HG03378 (cell line): ENCODE data around the gene SEC22A.

Source experiments
- ATAC-seq: cut with Tn5 transposase; IDR thresholded peaks from one replicate; pipeline ENCODE4 v1.9.1; 2021; ENCODE audit warnings: mild to moderate bottlenecking, moderate library complexity; ENCODE audit not compliant: unreplicated experiment

Gene SEC22A

DNA sequence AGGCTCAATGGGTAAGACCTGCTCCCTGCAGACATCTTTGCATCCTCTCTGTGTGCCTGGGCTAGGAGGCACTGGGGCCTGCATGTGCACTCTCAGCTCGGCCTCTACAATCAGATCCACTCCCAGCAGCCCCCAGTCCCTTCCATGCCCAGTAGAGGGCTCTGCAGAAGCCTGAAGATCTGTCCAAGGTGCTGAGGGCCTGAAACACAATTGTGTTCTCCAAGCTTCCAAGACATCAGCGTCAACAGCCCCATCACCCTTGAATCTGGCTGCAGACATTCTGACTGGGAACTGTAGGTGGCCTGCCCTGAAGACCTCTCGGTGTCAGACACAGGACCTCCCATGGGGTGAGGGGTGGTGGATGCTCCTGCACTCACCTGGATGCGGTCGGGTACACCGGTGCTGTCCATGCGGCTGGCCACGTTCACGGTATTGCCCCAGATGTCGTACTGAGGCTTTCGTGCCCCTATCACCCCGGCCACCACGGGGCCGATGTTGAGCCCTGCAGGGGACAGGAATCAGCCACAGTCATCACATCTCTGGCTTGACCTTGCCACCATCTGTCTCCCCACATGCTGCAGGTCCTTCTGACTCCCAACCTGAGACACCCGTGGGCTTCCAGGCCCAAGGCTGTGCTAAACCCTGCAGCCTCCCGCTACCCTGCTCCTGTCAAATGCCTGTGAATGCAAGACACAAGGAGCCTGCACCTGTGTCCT, 84.7 kb downstream of the SEC22A start:
- no peak for ATAC-seq

DNA sequence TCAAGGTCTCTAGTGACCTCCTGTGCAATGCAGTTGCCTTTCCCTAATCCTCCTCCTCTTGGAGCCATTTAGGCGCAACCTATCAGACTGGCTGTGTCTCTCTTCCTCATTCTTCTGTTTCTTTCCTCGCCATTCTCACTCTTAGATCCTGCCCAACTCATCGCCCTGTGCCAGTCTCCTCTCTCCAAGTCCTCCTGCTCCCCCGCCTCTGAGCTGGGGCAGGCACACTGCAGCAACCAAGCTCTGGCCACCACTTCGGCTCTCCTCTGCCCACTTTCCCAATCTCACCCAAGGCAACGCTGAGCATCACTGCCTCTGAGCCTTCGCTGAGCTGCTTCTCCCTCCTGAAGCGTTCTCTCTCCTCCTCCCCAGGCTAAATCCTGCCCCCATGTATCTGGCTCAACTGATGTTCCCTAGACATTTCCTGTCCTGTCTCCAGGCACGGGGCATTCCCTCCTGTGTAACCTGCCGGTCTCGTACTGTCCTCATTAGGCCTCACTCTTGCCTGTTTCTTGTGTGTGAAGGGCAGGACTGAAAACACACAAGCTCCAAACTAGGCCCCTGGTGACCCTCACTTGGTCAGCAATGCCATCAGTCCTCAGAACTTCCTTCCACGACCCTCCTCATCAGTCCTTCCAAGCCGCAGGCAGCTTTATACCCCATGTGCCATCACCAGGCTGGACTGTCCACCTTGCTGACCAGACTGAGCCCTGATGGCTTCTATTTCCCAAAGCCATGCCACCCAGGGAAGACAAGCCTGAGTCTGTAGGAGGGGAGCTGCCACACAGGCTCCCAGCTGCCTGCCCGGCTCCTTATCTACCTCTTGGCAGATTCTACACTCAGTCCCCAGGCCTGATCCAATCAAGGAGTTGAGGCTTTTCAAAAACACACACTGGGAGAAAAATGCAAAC, 85.6 kb downstream of the SEC22A start:
- no peak for ATAC-seq

DNA sequence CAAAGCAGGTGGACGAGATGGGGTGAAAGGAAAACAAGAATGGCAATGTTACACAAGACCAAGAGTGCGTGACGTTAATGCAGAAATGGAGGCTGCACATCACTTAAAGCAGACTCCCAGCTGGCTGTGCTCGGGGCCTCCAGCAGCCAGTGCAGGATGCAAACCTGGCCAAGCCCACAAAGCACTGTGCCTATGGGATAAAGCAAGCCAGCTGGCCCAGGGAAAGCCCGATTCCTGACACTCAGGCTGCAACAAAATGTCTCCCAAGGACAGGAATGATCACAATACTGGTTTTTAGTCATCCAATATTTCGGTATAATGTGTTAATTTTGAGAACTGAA, 86.2 kb downstream of the SEC22A start:
- no peak for ATAC-seq

DNA sequence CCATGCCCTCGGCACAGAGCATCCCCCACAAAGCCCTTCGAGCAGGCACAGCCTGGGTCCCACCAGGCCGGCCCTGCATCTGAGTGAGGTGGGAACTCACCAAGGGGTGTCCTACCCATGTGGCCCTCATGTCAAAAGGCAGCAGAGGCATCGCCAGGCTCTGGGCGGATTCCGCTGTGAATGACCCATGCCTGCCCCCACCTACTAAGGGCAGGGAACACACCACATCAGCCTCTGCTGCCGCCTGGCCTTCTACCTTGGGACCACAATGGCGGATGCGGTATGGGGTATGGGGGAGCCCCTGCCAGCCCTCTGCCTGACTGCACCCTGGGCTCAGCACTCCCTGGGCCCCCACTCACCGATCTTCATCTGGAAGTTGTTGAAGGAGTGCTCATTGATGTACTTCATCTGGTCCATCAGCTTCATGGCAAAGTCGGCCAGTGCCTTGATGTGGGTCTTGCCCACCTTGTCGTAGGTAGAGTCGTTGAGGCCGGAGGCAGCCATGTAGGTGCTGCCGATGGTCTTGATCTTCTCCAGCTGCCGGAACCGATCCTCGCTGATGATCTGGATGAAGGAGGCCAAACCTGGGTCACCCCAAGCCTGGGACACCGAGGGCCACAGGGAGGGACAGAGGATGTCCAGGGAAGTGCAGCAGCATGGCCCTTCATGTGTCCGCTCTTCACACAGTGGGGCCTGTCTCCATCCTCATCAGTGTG, 87.8 kb downstream of the SEC22A start:
- no peak for ATAC-seq

DNA sequence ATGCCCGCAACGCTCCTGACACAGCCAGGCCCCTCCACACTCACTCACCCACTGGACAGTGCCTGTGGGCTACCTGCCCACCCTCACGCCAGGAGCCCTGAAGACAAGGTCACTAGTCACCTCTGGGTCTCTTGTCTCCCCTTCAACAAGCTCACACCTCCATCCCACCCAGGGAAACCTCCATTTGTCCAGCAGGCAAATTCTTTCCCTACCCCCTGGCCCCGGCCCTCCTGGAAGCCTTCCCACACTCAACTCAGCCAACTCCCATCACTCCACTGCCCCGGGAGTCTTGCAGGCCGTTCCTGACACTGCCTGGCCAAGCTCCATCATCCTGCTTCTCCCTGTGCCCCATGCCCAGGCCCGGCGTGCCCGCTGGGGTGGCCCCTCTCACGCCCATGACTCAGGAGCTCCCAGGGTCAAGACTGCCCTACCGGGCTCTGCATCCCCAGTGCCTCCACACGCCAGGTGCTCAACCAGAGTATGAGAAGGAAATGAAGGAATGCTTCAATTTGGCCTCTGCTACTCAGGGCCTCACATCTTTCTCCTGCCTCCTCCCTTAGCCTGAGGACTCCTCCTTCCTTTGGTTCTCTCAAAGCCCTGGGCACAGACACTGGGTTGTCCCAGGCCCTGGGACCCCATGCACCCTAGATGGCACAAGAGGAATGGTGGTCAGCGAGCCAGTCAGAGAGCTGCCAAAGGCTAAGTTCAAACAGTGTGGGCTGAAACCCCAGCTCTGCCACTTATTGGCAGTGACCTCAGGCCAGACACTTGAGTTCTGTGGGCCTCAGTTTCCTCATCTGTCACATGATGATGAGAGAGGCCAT, 88.6 kb downstream of the SEC22A start:
- ATAC-seq = no peak

DNA sequence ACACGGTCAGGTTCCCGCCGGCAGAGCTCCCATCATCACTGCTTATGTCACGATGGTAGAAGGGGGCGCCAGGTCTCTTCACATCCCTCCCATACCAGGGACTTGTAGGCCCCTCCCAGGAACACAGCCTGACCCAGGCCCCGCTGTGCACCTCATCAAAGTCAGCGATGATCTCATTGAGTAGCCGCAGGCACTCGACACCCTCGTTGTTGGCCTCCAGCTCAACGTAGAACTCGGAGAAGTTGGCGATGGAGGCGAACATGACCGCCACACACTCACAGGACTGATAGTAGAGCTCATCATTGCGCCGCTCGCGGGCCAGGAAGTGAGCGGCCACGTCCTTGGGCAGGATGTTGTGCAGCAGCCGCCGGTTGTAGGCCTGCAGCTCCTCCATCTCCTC, 89.2 kb downstream of the SEC22A start:
- ATAC-seq = no peak

DNA sequence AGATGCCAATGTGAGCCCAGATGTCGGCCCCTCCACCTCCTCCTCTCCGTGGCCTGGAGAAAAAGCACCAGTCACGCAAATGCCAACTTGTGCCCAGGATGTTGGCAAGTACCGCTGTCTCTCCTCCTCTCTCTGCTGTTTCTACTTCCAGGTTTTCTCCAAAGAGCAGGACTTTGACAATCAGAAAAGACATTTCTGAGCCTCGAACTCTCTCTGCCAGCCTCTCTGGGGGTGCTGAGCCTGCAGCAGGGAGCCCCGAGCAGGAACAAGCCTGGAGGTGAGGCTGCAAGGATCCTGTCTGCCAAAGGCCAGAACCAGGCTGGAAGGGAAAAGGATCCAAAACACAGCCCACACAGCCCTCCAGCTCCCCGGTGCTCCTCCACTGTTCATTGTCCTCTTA, 89.7 kb downstream of the SEC22A start:
- ATAC-seq = no peak

DNA sequence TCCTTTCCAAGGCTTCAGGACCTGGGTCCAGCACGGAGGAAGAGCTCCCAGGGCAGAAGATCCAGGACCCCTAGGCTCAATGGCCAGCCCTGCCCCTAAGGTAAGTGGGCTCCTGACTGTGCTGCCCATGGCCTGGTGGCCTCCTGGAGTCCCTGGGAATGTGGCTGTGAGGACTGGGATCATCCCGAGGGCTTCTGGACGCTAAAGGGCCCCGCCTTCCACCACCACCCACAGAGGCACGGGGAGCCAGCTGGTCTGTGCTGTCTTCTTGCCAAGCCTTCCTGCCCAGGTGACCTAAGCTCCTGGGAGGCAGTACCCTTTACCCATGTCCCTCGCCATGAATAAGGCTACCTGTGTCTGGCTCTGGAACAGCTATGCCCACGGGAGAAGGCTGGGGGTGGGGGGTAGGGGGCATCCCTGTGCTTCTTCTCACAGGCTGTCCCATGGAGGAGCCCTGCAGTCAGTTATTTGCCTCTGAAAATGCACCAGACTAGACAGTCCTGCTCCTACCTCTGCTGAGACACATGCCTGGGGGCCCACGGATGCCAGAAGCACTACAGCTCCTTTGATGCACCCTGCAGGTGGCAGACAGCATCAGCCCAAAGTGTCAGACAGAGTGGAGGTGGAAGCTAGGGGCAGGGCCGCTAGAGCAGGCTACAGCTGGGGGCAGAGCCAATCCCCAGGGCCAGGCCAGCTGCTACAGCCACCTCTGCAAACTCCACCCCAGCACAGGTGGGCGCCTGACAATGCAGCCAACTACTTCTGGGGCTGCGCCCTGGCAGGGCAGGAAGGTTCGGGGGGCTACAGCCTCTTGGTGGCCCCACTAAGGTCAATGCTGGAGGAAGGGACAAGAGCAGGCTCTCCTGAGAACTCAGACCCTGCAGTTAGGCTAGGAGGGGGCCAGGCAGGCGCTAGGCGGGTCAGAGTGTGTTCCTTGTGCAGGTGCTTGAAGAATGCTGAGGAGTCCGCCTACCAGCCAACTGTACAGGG, 90.9 kb downstream of the SEC22A start:
- no peak for ATAC-seq

DNA sequence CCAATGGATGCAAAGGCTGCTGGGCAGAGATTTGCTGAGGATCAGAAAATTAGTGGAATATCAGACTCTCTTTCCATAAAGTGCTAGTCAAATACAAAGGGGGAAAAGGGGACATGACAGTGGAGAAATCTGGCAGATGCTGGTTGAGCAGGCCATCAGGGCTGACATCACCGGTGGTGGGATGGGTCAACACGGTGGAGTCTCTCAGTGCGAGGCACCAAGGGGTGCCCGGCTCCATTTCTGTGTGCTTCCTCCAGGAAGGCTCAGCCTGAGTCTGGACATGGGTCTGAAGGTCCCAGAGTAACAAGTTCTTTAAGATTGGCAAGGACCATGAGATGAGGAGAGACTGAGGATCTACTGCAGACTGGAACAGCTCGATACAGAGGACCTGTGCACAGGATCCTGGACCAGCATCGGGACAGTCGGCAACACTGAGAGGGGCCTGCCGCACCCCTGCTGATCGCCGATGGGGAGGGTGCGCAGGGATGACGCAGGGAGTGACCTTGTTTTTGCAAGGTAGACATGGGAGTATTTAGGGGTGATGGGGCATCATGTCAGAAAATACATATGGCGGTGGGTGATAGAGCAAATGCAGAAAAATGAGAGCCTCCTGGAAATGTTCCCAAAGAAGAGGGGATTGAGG, 92.7 kb downstream of the SEC22A start:
- ATAC-seq = no peak

DNA sequence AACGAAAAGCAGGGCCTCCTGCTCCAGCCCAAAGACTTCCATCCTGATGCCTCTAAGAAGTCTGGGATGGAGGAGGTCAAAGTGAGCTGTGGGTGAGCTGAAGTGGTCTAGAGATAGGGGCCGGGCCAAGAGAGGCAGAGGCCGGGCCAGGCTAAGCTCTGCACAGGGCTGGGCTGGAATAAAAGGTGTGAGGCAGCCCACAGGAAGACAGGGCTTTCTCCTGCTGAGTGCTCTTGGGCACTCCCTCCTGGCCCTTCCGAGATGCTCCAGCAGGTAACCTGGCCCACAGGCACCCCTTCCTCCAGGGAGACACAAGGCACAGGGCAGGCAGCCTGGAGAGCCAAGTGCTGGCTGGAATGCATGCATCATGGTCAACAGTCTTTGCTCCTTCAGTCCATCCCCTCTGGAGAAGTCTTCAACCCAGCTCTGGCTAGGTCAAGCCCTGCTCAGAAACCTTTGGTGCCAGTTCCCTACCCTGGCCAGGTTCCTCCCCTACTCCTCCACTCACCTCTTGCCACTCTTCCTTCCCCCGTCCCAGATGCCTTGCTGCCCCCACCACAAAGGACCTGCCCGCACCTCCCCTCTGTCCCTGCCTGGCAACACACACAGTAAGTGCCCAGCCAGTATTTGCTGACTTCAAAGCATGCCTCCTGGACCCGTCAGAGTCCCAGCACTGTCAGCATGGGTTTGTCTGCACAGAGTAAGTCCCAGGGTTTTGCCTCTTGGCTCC, 93.6 kb downstream of the SEC22A start:
- no peak for ATAC-seq

DNA sequence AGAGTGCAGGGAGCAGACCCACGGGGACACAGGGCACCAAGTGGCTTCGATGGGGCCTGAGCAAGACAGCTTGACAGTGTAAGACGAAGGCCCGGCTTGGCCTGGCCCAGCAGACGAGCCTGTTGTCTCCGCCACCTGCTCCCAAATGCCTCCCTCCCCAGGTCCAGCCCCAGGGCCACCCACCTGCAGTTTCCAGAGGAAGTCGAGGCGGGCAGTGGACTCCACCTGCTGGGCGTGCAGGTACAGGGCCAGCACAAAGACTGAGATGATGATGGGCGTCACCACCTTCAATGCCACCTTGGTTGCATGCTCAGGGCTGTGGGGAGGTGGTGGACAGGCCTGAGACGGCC, 94.1 kb downstream of the SEC22A start:
- ATAC-seq = no peak

DNA sequence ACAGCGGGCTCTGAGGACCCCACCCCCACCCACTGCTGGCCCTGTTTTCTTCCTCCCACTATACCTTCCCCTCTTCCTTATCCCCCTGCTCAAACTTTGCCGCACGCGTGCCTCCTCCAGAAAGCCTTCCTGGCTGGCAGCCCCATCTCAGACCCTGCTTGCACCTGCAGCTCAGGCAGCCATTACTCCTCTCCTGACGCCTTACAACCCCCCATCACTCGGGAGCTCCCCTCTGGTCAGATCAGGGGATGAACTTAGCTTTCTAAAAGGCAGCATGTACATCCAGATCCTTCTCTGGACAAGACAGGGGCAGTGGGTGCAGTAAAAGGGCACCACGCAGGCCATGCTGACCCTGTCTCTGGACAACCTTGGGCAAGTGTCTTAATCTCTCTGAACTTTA, 94.5 kb downstream of the SEC22A start:
- no peak for ATAC-seq

DNA sequence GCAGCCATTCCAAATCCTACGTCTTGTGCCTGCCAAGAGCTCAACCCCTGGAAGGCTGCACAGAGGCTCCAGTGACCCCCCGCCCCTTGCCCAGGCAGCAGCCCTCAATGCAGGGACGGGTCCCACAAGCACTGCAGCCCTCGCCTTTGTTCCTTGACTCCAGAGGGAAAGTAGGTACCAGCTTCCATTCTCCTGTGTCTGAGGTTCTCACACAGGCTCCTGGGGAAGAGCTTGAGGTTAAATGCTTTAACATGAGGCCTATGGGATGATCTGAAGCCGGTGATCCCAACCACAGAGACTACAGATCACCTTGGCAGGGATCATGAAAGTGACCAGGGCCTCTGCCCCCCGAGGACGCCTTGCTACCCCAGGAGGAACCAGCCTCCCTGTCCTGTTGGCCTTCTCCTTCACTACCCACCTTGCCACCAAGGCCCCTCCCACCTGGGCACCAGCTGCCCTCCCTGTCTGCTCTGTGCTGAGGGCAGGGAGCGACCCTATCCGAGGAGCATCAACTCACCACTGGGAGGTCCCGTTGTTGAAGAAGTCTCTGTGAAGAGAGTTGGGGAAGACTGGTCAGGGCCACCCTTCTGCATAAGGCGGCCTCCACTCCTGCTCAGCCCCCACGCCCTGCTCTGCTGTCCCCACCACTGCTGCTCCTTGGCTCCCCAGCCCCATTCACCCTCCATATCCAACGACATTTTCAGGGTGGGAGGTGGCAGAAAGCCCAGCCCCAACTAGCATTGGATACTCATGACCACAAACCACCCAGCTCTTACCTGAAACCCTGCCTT, 95.3 kb downstream of the SEC22A start:
- no peak for ATAC-seq

DNA sequence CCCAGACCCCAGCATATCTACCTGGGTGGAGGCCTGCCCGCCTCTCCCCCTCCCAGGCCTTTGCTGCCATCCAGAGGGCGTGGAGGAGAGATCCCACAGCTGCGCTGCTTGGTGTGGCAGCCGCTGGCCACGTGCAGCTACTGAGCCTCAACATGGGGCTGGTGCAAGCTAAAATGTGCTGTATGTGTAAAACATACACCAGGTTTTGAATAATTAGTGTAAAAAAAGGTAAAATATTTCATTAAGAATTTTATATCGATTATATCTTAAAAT, 95.8 kb downstream of the SEC22A start:
- no peak for ATAC-seq

DNA sequence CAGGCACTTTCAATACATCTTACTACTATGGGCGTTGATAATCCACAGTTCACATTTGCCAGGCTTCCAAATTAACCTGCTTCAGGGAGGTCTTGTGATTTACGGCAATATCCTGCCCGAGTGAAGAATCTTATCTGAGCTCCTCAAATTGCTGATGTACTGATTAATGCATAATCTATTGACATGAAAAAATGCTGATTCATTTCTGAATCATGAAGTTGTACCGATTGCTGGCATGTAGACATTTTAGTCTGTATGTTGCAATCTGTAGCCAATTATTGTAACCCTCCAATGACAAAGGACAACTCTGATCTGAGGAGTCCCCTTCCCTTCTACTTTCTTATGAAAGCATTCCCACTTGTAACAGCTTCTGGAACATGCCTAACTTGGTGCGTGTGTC, 97.2 kb downstream of the SEC22A start:
- no peak for ATAC-seq

DNA sequence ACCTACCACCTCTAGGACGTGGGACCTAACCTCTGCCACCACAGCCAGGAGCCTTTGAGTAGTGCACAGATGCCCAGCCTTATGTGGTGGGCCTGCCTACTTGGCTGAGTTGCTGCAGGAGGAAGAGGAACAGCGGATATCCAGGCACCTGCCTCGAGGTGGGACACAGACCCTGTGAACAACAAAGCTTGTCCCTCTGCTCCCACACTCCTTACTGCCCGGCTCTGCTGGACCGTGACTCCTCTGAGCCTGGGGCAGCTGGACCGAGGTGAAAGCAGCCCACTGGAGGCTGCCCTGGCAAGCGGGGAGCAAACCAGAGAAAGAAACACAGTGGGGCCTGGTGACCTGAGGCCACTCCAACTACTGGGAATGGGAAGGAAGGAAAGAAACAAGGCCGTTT, 97.8 kb downstream of the SEC22A start:
- no peak for ATAC-seq

DNA sequence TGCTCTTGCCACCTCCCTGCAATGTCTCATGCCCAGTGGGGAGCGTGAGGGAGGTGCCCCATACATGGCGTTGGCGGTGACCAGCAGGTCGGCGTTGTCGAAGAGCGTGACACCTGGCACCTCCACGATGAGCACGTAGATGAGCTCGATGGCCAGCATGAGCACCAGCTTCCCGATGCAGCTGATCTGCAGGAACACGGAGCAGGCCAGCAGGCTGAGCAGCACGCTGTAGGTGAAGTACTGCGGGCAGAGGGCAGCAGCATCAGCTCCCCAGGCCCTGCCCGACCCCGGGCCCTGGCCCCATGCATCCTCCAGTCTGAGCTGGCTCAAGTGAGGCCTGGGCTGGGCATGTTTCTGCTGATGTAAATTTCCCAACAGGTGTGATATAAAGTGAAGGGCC, 98.3 kb downstream of the SEC22A start:
- ATAC-seq = no peak

DNA sequence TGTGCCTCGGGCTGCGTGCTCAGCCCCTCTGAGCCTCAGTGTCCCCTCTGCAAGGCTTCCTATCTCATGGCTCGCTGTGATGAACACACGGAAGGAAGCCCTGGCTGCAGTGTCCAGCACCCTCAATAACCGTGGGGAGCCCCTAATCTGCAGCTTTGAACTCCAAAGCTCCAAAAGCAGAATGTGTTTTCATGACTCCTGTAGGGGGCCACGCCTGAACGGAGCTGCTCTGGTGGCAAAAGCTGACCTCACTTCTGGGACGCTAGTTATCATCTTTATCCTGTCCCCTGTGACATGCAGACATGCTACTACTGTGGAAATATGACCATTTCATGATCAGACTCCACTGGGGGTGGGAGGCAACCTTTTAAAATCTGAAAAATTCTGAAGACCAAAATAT, 98.8 kb downstream of the SEC22A start:
- ATAC-seq = no peak
